SK-N-SH treated with all-trans-retinoic acid at 6 μM for 48 hours (cell line): ENCODE results near the gene KLK1.

ENCODE experiments used
- ATAC-seq: fragments of 200-7000 bp; cut with Tn5 transposase; 3 replicates; pipeline ENCODE4 v1.9.1; 2020; ENCODE audit warnings: mild to moderate bottlenecking, moderate library complexity
- ARNTL ChIP-seq: fragments of 450-650 bp; formaldehyde crosslinking; IDR thresholded peaks from 2 replicates; pipeline ENCODE4 v1.5.0; 2020; ENCODE audit warnings: low read depth, mild to moderate bottlenecking, moderate library complexity, borderline replicate concordance
- BACH2 ChIP-seq: fragments of 250-450 bp; sonication (Bioruptor Pico); IDR thresholded peaks from 2 replicates; pipeline ENCODE4 v1.9.0; 2021; ENCODE audit warnings: mild to moderate bottlenecking, borderline replicate concordance
- CSDC2 ChIP-seq: fragments of 250-450 bp; sonication (Bioruptor Pico); IDR thresholded peaks from 2 replicates; pipeline ENCODE4 v1.5.0; 2020; ENCODE audit warnings: mild to moderate bottlenecking, moderate library complexity
- GLIS3 ChIP-seq: fragments of 250-450 bp; sonication (Bioruptor Pico); IDR thresholded peaks from 2 replicates; pipeline ENCODE4 v1.5.0; 2020; ENCODE audit warnings: mild to moderate bottlenecking, moderate library complexity
- ISL1 ChIP-seq: fragments of 250-450 bp; sonication (Bioruptor Pico); IDR thresholded peaks from 2 replicates; pipeline ENCODE4 v2.1.2; 2022; ENCODE audit warnings: mild to moderate bottlenecking, moderate library complexity
- OSR1 ChIP-seq: fragments of 250-450 bp; sonication (Bioruptor Pico); IDR thresholded peaks from 2 replicates; pipeline ENCODE4 v1.8.0; 2022; ENCODE audit warnings: moderate library complexity, mild to moderate bottlenecking, inconsistent platforms
- PPARA ChIP-seq: fragments of 250-450 bp; sonication (Bioruptor Pico); IDR thresholded peaks from 2 replicates; pipeline ENCODE4 v1.5.0; 2020; ENCODE audit warnings: mild to moderate bottlenecking, borderline replicate concordance
- RARB ChIP-seq: fragments of 250-450 bp; sonication (Bioruptor Pico); IDR thresholded peaks from 2 replicates; pipeline ENCODE4 v1.8.0; 2021; ENCODE audit warnings: mild to moderate bottlenecking, moderate library complexity
- SNAI2 ChIP-seq: fragments of 250-450 bp; sonication (Bioruptor Pico); IDR thresholded peaks from 2 replicates; pipeline ENCODE4 v1.5.0; 2020; ENCODE audit warnings: mild to moderate bottlenecking, moderate library complexity
- ZC3H10 ChIP-seq: fragments of 250-450 bp; sonication (Bioruptor Pico); IDR thresholded peaks from 2 replicates; pipeline ENCODE4 v1.5.1; 2021; ENCODE audit warnings: mild to moderate bottlenecking, moderate library complexity
- ZFP3 ChIP-seq: fragments of 250-450 bp; sonication (Bioruptor Pico); IDR thresholded peaks from 2 replicates; pipeline ENCODE4 v1.5.0; 2020; ENCODE audit warnings: mild to moderate bottlenecking, moderate library complexity
- ZFP30 ChIP-seq: fragments of 450-650 bp; formaldehyde crosslinking; IDR thresholded peaks from 2 replicates; pipeline ENCODE4 v1.5.0; 2022; ENCODE audit warnings: mild to moderate bottlenecking, moderate library complexity
- ZNF565 ChIP-seq: fragments of 450-650 bp; formaldehyde crosslinking; conservative IDR thresholded peaks from 2 replicates; pipeline ENCODE4 v1.5.0; 2020; ENCODE audit warnings: low read depth, mild to moderate bottlenecking, moderate library complexity
- ZNF70 ChIP-seq: fragments of 450-650 bp; formaldehyde crosslinking; IDR thresholded peaks from 2 replicates; pipeline ENCODE4 v1.5.0; 2020; ENCODE audit warnings: mild to moderate bottlenecking, moderate library complexity
- ZNF8 ChIP-seq: fragments of 450-650 bp; formaldehyde crosslinking; IDR thresholded peaks from 2 replicates; pipeline ENCODE4 v1.5.0; 2020; ENCODE audit warnings: mild to moderate bottlenecking, moderate library complexity
- TF ChIP-seq, protein P1 (sequence below): fragments of 250-450 bp; sonication (Bioruptor Pico); IDR thresholded peaks from 2 replicates; pipeline ENCODE4 v1.8.0; 2020; ENCODE audit warnings: mild to moderate bottlenecking, moderate library complexity, borderline replicate concordance
- TF ChIP-seq, protein P2 (sequence below): fragments of 250-450 bp; sonication (Bioruptor Pico); IDR thresholded peaks from 2 replicates; pipeline ENCODE4 v1.5.1; 2021; ENCODE audit warnings: mild to moderate bottlenecking, moderate library complexity
- TF ChIP-seq, protein P3 (sequence below): fragments of 250-450 bp; sonication (Bioruptor Pico); IDR thresholded peaks from 2 replicates; pipeline ENCODE4 v1.8.0; 2021; ENCODE audit warnings: low read depth, mild to moderate bottlenecking, moderate library complexity, borderline replicate concordance
- TF ChIP-seq, protein P4 (sequence below): fragments of 250-450 bp; sonication (Bioruptor Pico); IDR thresholded peaks from 2 replicates; pipeline ENCODE4 v1.5.0; 2020; ENCODE audit warnings: mild to moderate bottlenecking, moderate library complexity
- TF ChIP-seq, protein P5 (sequence below): fragments of 250-450 bp; sonication (Bioruptor Pico); IDR thresholded peaks from 2 replicates; pipeline ENCODE4 v1.5.1; 2020; ENCODE audit warnings: low read depth, mild to moderate bottlenecking, moderate library complexity

Gene KLK1

DNA sequence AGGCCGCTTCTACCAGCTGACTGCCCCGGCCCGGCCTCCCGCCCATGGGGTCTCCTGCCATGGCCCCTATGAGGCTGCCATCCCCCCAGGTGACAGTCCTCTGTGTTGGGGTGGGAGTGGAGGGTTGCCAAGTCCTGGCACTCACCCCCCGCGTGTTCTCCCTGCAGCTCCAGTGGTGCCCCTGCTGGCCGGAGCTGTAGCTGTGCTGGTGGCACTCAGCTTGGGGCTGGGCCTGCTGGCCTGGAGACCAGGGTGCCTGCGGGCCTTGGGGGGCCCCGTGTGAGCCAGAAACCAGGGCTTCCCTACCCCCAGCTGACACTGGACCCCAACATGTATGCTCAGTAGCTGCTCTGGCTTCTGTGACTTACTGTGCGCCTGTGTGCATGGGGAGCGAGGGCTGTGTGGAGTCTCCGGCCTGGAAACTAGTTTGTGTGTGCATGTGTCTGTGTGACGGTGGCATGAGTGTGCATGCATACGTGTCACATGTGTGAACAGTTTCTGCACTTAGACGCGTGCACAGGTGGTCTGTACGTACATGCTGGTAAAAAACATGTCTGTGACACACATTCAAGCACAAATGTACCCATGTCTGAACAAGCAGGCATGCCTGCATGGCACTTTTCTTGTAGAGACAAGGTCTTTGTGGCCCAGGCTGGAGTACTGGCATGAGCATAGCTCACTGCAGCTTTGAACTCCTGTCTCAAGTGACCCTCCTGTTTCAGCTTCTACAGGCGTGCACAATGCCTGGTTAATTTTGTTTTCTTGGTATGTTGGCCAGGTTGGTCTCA is 28.5 kb downstream of the KLK1 start:
- peak; percentile 39 for ATAC-seq
- TF ChIP-seq, protein P1, sequence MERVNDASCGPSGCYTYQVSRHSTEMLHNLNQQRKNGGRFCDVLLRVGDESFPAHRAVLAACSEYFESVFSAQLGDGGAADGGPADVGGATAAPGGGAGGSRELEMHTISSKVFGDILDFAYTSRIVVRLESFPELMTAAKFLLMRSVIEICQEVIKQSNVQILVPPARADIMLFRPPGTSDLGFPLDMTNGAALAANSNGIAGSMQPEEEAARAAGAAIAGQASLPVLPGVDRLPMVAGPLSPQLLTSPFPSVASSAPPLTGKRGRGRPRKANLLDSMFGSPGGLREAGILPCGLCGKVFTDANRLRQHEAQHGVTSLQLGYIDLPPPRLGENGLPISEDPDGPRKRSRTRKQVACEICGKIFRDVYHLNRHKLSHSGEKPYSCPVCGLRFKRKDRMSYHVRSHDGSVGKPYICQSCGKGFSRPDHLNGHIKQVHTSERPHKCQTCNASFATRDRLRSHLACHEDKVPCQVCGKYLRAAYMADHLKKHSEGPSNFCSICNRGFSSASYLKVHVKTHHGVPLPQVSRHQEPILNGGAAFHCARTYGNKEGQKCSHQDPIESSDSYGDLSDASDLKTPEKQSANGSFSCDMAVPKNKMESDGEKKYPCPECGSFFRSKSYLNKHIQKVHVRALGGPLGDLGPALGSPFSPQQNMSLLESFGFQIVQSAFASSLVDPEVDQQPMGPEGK = no peak
- TF ChIP-seq GLIS3 (CRISPR knock-in tag) (no peak), ZFP3 (CRISPR knock-in tag) (no peak), CSDC2 (no peak), ZNF565 (CRISPR knock-in tag) (no peak), PPARA (CRISPR knock-in tag) (no peak), ARNTL (CRISPR knock-in tag) (no peak), OSR1 (CRISPR knock-in tag) (no peak), ZNF70 (CRISPR knock-in tag) (no peak), RARB (CRISPR knock-in tag) (no peak), ZNF8 (CRISPR knock-in tag) (no peak), ISL1 (CRISPR knock-in tag) (no peak)
- TF ChIP-seq, protein P2, sequence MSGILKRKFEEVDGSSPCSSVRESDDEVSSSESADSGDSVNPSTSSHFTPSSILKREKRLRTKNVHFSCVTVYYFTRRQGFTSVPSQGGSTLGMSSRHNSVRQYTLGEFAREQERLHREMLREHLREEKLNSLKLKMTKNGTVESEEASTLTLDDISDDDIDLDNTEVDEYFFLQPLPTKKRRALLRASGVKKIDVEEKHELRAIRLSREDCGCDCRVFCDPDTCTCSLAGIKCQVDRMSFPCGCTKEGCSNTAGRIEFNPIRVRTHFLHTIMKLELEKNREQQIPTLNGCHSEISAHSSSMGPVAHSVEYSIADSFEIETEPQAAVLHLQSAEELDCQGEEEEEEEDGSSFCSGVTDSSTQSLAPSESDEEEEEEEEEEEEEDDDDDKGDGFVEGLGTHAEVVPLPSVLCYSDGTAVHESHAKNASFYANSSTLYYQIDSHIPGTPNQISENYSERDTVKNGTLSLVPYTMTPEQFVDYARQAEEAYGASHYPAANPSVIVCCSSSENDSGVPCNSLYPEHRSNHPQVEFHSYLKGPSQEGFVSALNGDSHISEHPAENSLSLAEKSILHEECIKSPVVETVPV (CRISPR knock-in tag) = no peak

DNA sequence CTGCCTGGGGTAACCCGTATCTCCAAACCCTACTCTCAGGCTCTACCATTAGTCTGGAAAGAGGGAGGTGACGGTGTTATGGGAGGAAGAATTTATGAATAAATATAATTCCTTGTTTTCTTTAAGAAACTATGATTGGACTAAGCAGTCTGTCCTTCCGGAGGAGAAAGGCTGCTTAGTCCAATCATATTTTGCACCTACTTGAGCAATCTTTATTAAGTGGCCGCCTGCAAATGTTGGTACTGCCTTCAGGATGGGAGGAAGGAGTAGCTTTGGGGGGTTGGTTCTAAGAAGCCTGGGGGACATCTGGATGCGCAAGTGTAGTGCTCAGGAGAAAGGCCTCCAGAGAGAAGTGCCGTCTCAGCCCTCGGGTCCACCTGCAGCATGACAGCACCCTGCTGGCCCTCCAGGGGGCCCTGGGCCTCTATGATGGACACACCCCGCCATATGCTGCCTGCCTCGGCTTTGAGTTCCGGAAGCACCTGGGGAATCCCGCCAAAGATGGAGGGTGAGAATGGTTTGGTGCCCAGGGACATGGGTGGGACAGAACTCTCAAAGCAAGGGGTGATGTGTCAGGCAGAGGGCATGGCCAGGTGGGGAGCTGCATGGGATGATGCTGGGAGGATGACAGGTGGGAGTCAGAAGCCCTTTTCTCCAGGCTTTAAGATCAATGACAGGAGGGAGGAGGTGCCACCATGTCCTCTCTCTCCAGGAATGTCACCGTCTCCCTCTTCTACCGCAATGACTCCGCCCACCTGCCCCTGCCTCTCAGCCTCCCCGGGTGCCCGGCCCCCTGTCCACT is 29.3 kb downstream of the KLK1 start:
- TF ChIP-seq RARB (CRISPR knock-in tag) (no peak), BACH2 (CRISPR knock-in tag) (no peak), ZNF70 (CRISPR knock-in tag) (no peak), CSDC2 (no peak), ZNF8 (CRISPR knock-in tag) (no peak), ZFP30 (no peak), ZC3H10 (CRISPR knock-in tag) (no peak), OSR1 (CRISPR knock-in tag) (no peak), PPARA (CRISPR knock-in tag) (no peak), ZFP3 (CRISPR knock-in tag) (no peak), SNAI2 (CRISPR knock-in tag) (no peak), GLIS3 (CRISPR knock-in tag) (no peak), ZNF565 (CRISPR knock-in tag) (no peak), ISL1 (CRISPR knock-in tag) (no peak)
- TF ChIP-seq, protein P2 (CRISPR knock-in tag) = no peak
- TF ChIP-seq, protein P1 = no peak
- TF ChIP-seq, protein P3, sequence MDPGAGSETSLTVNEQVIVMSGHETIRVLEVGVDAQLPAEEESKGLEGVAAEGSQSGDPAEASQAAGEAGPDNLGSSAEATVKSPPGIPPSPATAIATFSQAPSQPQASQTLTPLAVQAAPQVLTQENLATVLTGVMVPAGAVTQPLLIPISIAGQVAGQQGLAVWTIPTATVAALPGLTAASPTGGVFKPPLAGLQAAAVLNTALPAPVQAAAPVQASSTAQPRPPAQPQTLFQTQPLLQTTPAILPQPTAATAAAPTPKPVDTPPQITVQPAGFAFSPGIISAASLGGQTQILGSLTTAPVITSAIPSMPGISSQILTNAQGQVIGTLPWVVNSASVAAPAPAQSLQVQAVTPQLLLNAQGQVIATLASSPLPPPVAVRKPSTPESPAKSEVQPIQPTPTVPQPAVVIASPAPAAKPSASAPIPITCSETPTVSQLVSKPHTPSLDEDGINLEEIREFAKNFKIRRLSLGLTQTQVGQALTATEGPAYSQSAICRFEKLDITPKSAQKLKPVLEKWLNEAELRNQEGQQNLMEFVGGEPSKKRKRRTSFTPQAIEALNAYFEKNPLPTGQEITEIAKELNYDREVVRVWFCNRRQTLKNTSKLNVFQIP (CRISPR knock-in tag) = no peak
- TF ChIP-seq, protein P4, sequence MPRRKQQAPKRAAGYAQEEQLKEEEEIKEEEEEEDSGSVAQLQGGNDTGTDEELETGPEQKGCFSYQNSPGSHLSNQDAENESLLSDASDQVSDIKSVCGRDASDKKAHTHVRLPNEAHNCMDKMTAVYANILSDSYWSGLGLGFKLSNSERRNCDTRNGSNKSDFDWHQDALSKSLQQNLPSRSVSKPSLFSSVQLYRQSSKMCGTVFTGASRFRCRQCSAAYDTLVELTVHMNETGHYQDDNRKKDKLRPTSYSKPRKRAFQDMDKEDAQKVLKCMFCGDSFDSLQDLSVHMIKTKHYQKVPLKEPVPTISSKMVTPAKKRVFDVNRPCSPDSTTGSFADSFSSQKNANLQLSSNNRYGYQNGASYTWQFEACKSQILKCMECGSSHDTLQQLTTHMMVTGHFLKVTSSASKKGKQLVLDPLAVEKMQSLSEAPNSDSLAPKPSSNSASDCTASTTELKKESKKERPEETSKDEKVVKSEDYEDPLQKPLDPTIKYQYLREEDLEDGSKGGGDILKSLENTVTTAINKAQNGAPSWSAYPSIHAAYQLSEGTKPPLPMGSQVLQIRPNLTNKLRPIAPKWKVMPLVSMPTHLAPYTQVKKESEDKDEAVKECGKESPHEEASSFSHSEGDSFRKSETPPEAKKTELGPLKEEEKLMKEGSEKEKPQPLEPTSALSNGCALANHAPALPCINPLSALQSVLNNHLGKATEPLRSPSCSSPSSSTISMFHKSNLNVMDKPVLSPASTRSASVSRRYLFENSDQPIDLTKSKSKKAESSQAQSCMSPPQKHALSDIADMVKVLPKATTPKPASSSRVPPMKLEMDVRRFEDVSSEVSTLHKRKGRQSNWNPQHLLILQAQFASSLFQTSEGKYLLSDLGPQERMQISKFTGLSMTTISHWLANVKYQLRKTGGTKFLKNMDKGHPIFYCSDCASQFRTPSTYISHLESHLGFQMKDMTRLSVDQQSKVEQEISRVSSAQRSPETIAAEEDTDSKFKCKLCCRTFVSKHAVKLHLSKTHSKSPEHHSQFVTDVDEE (CRISPR knock-in tag) = no peak
- TF ChIP-seq, protein P5, sequence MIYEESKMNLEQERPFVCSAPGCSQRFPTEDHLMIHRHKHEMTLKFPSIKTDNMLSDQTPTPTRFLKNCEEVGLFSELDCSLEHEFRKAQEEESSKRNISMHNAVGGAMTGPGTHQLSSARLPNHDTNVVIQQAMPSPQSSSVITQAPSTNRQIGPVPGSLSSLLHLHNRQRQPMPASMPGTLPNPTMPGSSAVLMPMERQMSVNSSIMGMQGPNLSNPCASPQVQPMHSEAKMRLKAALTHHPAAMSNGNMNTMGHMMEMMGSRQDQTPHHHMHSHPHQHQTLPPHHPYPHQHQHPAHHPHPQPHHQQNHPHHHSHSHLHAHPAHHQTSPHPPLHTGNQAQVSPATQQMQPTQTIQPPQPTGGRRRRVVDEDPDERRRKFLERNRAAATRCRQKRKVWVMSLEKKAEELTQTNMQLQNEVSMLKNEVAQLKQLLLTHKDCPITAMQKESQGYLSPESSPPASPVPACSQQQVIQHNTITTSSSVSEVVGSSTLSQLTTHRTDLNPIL (CRISPR knock-in tag) = no peak
- ATAC-seq = peak; percentile 26
